ENCODE results near the gene MFAP2.

Gene MFAP2

DNA sequence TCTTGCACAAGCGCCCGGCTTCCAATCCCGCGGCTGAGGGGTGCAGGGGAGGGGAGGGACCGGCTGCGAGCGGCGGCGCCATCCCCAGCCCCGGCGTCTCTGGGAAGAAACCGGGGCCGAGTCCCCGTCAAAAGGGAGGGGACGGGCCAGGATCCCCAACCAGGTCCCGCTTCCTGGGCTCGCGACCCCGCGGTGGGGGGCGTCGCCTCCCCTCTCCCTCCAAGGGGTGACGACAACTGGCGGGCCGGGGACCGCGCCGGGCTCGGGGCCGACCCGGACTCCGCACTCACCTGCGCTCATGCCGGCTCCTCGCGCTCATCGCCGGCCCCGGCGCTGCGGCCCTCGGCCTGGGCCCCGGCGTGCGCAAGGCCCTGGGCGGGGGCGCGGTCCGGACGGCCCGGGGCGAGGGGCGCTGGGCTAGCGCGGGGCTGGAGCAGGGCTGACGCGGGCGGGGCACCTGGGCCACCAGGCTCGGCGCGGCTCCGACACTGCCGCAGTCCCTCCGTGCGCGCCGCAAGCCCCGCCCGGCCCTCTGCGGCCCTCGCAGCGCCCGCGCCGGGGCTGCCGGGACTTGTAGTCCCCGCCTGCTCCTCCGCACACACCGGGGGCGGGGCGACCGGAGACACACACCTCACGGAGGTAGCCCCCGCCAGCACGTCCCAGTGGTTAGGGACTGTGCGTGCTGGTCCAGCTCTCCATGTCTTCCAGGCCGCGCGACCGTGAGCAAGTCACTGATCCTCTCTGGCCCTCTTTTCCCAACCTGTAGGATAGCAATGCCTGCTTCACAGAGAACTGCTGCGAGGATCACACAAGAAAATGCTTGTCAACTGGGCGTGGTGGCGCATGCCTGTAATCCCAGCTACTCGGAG is 31.3 kb upstream of the MFAP2 start, which contains the start of gene ATP13A2 (continued):
- TF ChIP-seq ZNF202 (tag by site-specific recombination; IDR thresholded peaks at IDR 0.05; ENCODE audit: borderline replicate concordance) (no peak), ZNF214 (tag by site-specific recombination; IDR thresholded peaks at IDR 0.05; ENCODE audit: borderline replicate concordance) (no peak), ZNF76 (tag by site-specific recombination; IDR thresholded peaks at IDR 0.05; ENCODE audit: borderline replicate concordance, low read depth) (peak; percentile 89), ZNF626 (tag by site-specific recombination; IDR thresholded peaks at IDR 0.05) (no peak), ZEB2 (tag by site-specific recombination; IDR thresholded peaks at IDR 0.05) (peak; percentile 33; the same call in 1 of the 2 replicates), ZNF664 (tag by site-specific recombination; IDR thresholded peaks at IDR 0.05) (no peak), ZNF146 (tag by site-specific recombination; IDR thresholded peaks at IDR 0.05) (no peak), ZBTB21 (tag by site-specific recombination; IDR thresholded peaks at IDR 0.05) (no peak), ZNF18 (tag by site-specific recombination; IDR thresholded peaks at IDR 0.05) (no peak), ZFP37 (tag by site-specific recombination; IDR thresholded peaks at IDR 0.05) (no peak), ZNF585B (tag by site-specific recombination; IDR thresholded peaks at IDR 0.05) (no peak), ZNF629 (tag by site-specific recombination; IDR thresholded peaks at IDR 0.05) (0 out of 2 replicates have a peak, but pooled peaks have one; percentile 12), KLF9 (tag by site-specific recombination; IDR thresholded peaks at IDR 0.05; ENCODE audit: low read depth) (peak; percentile 46), ZNF501 (tag by site-specific recombination; IDR thresholded peaks at IDR 0.05) (peak; percentile 25; the same call in 1 of the 2 replicates), ZNF768 (tag by site-specific recombination; IDR thresholded peaks at IDR 0.05) (no peak), SCRT1 (tag by site-specific recombination; IDR thresholded peaks at IDR 0.05; ENCODE audit: borderline replicate concordance) (peak; percentile 67; the same call in 1 of the 2 replicates), SP2 (tag by site-specific recombination; IDR thresholded peaks at IDR 0.05) (peak; percentile 53), GLIS1 (tag by site-specific recombination; IDR thresholded peaks at IDR 0.05) (peak; percentile 24; the same call in 1 of the 2 replicates), ZNF555 (tag by site-specific recombination; conservative IDR thresholded peaks at IDR 0.05) (no peak), ZNF677 (tag by site-specific recombination; IDR thresholded peaks at IDR 0.05) (no peak), MEIS1 (CRISPR knock-in tag; IDR thresholded peaks at IDR 0.05; ENCODE audit: borderline replicate concordance) (peak; percentile 35; the same call in 1 of the 2 replicates), SP3 (tag by site-specific recombination; IDR thresholded peaks at IDR 0.05) (peak; percentile 82), SALL2 (tag by site-specific recombination; IDR thresholded peaks at IDR 0.05; ENCODE audit: borderline replicate concordance) (no peak), ZNF48 (tag by site-specific recombination; IDR thresholded peaks at IDR 0.05) (no peak), GLIS2 (tag by site-specific recombination; IDR thresholded peaks at IDR 0.05) (no peak; the same call in 1 of the 2 replicates), YY2 (tag by site-specific recombination; IDR thresholded peaks at IDR 0.05) (no peak; the same call in 1 of the 2 replicates), GLI2 (tag by site-specific recombination; IDR thresholded peaks at IDR 0.05; ENCODE audit: borderline replicate concordance, low read depth) (no peak), ZNF311 (tag by site-specific recombination; IDR thresholded peaks at IDR 0.05; ENCODE audit: borderline replicate concordance) (no peak), ZBTB7A (tag by site-specific recombination; IDR thresholded peaks at IDR 0.05; ENCODE audit: low read depth) (peak; percentile 50; the same call in 1 of the 2 replicates)
- TF ChIP-seq, protein P1, sequence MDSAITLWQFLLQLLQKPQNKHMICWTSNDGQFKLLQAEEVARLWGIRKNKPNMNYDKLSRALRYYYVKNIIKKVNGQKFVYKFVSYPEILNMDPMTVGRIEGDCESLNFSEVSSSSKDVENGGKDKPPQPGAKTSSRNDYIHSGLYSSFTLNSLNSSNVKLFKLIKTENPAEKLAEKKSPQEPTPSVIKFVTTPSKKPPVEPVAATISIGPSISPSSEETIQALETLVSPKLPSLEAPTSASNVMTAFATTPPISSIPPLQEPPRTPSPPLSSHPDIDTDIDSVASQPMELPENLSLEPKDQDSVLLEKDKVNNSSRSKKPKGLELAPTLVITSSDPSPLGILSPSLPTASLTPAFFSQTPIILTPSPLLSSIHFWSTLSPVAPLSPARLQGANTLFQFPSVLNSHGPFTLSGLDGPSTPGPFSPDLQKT (IDR thresholded peaks at IDR 0.05; ENCODE audit: borderline replicate concordance, low read depth, low read length) = no peak
- TF ChIP-seq, protein P2, sequence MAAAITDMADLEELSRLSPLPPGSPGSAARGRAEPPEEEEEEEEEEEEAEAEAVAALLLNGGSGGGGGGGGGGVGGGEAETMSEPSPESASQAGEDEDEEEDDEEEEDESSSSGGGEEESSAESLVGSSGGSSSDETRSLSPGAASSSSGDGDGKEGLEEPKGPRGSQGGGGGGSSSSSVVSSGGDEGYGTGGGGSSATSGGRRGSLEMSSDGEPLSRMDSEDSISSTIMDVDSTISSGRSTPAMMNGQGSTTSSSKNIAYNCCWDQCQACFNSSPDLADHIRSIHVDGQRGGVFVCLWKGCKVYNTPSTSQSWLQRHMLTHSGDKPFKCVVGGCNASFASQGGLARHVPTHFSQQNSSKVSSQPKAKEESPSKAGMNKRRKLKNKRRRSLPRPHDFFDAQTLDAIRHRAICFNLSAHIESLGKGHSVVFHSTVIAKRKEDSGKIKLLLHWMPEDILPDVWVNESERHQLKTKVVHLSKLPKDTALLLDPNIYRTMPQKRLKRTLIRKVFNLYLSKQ (tag by site-specific recombination; IDR thresholded peaks at IDR 0.05; ENCODE audit: borderline replicate concordance) = no peak
- TF ChIP-seq, protein P3, sequence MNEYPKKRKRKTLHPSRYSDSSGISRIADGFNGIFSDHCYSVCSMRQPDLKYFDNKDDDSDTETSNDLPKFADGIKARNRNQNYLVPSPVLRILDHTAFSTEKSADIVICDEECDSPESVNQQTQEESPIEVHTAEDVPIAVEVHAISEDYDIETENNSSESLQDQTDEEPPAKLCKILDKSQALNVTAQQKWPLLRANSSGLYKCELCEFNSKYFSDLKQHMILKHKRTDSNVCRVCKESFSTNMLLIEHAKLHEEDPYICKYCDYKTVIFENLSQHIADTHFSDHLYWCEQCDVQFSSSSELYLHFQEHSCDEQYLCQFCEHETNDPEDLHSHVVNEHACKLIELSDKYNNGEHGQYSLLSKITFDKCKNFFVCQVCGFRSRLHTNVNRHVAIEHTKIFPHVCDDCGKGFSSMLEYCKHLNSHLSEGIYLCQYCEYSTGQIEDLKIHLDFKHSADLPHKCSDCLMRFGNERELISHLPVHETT (tag by site-specific recombination; IDR thresholded peaks at IDR 0.05) = no peak

All from HEK293 (cell line).